HepG2 (cell line): ENCODE measurements around the gene GRAMD2A. TPM values are rescaled to one million over a fixed set of nuclear protein-coding genes. Genes with fewer than 3 reads are reported as not detected.

Experiments used
- KIAA2018 ChIP-seq: sonication (generic); formaldehyde crosslinking; IDR thresholded peaks from 2 replicates; pipeline ENCODE4 v1.5.0; 2020; ENCODE audit warnings: mild to moderate bottlenecking, missing genetic modification reagents, borderline replicate concordance
- ZBTB42 ChIP-seq: sonication (generic); formaldehyde crosslinking; IDR thresholded peaks from 2 replicates; pipeline ENCODE4 v1.5.0; 2020; ENCODE audit warnings: mild to moderate bottlenecking, missing genetic modification reagents
- polyA plus RNA-seq, 8 experiments: library from polyadenylated mRNA; depleted of rRNA in 3 of 8; stranded (reverse) in 7 of 8; unstranded in 1 of 8; fragments of >200 nt; fragmentation: Illumina TruSeq in 4 of 8; extraction: Trizol in 4 of 8; gene quantifications; 2 replicates each; pipeline versions ENCODE4 v1.2.1 to v1.2.3, GENCODE V29; 2011 to 2016; ENCODE audit warnings: low read depth in 4 of 8, missing spikeins in 1 of 8, mixed read lengths in 1 of 8; ENCODE audit not compliant: insufficient read depth in 1 of 8
- total RNA-seq, 5 experiments: library from RNA; depleted of rRNA; stranded (reverse); fragments of >200 nt; fragmentation: Illumina TruSeq; extraction: Trizol; gene quantifications; 2 replicates each; pipeline ENCODE4 v1.2.3, GENCODE V29; 2016; ENCODE audit warnings: low read depth in 1 of 5

Gene GRAMD2A
- total and polyA plus RNA-seq, 2 of the 13 experiments (the other 11 are each of a cell fraction or from before 2014, with no cell fraction given): 0.04 TPM; not detected in 1

GRCh38 chr15:72146221-72146620 lies 51.4 kb downstream of the GRAMD2A start (continued):
- TF ChIP-seq KIAA2018 (CRISPR knock-in tag): no peak
- no peak for TF ChIP-seq ZBTB42 (CRISPR knock-in tag)
- TF ChIP-seq, all 625 proteins: peak for 0
